Stimulated activated CD4-positive, alpha-beta T cell treated with anti-CD3 and anti-CD28 coated beads, TNF-alpha, amount 100 ng/mL, for 4 hours (primary cell): ENCODE measurements around the gene UNC13B.
"Not testable (repeated sequence)": the region's sequence is repeated elsewhere in the genome, so short reads cannot be mapped to it uniquely, and the experiment has no call there.

Experiments used
- DNase-seq, 3 experiments: peaks; one replicate each; pipeline ENCODE4 v3.0.0-alpha.2; 2020; ENCODE audit warnings: low read depth in 3 of 3

UNC13B gene

DNA sequence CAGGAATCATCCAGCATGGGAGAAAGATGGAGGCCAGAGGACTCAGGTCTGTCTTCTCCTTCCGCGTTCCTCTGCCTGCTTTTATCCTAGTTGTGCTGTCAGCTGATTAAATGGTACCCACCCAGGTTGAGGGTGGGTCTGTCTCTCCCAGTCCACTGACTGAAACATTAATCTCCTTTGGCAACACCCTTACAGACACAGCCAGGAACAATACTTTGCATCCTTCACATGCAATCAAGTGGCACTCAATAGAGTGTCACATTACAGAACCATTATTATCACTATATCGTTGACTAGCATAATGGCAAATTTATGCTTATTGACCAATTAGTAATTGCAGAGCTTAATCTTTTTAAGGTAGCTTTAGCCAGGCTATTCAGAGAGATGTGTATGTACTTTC lies 64.8 kb downstream of the UNC13B start:
- no peak for DNase-seq

DNA sequence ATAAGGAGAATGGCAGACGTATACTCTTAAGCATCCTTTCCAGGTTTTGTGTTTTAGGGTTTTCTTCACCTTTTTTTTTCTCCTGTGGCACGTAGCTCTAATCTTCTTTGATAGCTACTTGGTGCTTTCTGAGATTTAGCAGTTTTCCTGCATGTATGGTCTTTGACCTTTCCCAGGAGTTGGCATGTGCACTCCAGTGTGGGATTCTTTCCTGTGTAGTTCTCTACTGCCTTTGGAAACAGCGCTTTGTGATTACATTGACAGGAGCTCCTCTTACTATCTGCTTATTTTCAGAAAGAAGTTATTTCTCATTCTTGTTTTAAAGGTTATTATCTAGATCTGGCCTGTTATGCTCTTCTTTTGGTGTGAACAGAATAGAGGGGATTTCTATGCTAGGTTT lies 65.5 kb downstream of the UNC13B start:
- no peak for DNase-seq

DNA sequence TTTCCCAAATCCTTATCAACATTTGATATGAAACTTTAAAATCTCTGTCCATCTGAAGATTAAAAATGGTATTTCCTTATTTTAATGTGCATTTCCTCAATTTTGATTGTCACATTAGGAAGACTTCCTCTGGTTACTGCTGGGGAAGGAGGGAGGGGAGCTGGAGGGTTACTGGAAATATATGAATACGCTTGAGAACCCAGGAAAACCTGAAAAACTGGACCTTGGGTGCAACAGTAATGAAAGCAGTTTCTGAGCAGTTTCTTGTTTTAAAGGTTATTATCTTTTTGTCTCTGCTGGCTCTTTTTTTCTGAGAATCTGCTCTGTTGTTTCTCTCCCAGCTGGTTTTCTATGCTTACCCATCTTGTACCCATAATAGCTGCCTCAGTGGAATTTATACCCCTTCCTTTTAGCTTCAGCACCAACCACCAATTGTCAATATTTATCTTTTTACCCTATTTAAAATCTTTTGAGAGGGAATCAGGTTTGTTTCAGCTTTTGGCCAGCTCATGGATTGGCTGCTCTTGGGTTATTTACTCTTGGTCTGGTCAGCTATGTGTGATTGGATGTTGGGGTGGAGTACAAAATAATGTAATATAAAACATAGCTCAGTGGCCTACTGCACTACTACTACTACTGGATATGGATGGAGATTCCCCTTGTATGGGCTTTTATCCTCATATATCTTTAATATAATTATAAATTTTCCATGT lies 67.4 kb downstream of the UNC13B start:
- DNase-seq = no peak

GRCh38 chr9:35229779-35230143 lies 68.0 kb downstream of the UNC13B start:
- no peak for DNase-seq

DNA sequence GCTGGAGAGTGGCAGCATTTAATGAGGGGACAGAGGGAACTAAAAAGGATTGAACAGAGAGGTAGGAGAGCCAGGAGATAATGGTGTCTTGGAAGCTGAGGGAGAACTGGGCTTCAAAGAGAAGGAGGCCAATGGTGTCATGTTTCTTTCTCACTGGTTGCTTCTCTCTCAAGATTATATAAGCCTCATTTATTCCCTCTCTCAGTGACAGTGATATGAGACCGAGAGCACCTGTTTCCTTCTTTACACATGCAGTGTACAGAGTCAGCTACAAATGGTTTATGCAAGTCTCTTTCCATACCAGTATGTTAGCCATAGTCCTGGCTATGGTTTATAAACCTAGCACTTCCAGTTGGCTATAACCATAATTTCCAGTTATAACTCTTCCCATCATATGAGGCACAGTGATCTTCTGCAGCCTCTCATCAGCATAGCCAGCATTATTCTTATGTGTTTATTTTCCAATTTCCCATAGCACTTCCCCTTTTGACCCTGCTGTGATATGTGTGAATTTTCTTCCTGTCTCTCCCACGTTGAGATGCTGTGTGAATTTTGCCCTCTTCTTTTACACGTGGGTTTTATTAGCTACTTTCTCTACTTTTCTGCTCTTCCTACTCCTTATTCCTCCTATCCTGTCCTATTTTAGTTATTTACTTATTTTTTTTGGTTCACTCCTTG lies 71.2 kb downstream of the UNC13B start:
- DNase-seq = no peak

GRCh38 chr9:35236692-35237091 lies 74.9 kb downstream of the UNC13B start:
- DNase-seq = no peak

GRCh38 chr9:35237311-35237710 lies 75.5 kb downstream of the UNC13B start:
- no peak for DNase-seq

DNA sequence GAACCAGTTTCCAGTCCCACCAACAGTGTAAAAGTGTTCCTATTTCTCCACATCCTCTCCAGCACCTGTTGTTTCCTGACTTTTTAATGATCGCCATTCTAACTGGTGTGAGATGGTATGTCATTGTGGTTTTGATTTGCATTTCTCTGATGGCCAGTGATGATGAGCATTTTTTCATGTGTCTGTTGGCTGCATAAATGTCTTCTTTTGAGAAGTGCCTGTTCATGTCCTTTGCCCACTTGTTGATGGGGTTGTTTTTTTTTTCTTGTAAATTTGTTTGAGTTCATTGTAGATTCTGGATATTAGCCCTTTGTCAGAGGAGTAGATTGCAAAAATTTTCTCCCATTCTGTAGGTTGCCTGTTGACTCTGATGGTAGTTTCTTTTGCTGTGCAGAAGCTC lies 84.1 kb downstream of the UNC13B start:
- not testable (repeated sequence) for DNase-seq

DNA sequence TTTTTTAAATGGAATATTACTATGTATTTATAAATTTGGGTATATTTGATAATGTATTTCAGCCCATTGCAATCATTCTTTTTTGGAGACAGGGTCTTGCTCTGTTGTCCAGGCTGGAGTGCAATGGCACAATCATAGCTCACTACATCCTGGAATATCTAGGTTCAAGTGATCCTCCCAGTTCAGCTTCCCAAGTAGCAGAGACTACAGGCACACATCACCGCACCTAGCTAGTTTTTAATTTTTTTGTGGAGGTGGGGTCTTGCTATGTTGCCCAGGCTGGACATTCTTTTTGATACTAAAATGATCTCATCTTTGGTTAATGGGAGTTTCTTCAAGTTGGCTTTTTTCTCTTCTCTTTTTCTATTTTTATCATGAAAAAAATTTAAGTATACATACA lies 91.3 kb downstream of the UNC13B start:
- no peak for DNase-seq

- DNase-seq = no peak
Observed at GRCh38 chr9:35254237-35254636, 92.4 kb downstream of the UNC13B start.

DNA sequence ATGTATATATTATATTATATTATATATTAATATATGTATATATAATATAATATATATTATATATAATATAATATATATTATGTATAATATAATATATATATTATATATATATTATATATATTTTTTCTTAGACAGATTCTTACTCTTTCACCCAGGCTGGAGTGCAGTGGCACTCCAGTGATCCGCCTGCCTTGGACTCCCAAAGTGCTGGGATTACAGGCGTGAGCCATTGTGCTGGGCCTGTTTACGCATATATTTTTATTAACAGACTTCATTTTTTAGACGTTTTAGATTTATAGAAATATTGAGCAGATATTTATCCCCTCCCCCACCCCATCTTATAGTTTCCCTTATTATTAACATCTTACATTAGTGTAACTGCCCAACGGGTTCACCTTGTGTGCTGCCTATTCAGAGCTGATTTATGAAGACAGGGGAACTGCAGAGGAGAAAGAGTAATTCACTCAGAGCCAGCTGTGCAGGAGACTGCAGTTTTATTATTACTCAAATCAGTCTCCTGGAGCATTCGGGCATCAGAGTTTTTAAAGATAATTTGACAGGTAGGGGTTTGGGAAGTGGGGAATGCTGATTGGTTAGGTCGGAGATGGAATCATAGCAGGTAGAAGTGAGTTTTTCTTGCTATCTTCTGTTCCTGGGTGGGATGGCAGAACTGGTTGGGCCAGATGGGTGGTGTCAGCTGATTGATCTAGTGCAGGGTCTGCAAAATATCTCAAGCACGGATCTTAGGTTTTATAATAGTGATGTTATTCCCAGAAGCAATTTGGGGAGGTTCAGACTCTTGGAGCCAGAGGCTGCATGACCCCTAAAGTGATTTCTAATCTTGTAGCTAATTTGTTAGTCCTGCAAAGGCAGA lies 93.4 kb downstream of the UNC13B start:
- DNase-seq = no peak

- DNase-seq = no peak
Observed at GRCh38 chr9:35257986-35258659, 96.3 kb downstream of the UNC13B start.

- peak; percentile 5 to 15 (median 5) for DNase-seq
Observed at GRCh38 chr9:35258660-35259474, 97.1 kb downstream of the UNC13B start.

DNA sequence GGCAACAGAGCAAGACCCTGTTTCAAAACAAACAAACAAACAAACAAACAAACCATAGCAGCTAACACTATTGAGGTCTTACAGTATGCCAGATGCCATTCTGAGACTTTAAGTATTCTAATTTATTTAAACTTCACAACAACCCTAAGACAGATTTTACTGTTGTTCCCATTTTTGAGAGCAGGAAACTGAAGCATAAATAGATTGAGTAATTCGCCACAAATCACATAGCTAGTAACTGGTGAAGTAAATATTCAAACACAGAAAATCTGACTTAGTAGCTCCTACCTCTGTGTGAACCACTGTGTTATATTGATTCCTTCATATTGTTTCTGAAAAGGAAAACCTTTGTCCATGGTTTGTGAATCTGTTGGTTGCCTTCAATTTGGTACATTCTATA lies 98.4 kb downstream of the UNC13B start:
- no peak for DNase-seq

GRCh38 chr9:35262064-35262463 lies 100.3 kb downstream of the UNC13B start:
- no peak for DNase-seq

- no peak for DNase-seq
Observed at GRCh38 chr9:35267710-35268109, 105.9 kb downstream of the UNC13B start.

DNA sequence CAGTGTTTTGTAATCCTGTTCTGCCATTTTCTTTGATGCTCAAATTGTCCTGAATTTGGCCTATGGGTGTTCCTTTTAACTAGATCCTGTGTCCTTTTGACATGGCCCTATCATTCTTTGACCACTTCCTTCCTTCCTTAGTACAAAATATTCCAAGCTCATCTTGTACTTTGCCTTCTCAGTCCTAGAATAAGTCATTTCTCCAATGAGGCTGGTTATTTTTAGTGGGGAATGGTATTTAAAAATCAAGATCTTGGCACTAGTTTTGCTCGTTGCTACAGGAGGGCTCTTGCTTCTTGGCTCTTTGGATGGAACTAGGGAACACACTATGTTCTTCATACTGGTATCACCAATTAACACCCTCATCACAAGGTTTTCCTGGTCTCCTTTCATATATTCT lies 108.1 kb downstream of the UNC13B start:
- DNase-seq = no peak

- DNase-seq = no peak
Observed at GRCh38 chr9:35271637-35272036, 109.8 kb downstream of the UNC13B start.

- no peak for DNase-seq
Observed at GRCh38 chr9:35272989-35273388, 111.2 kb downstream of the UNC13B start.

GRCh38 chr9:35273591-35273990 lies 111.8 kb downstream of the UNC13B start:
- DNase-seq = no peak

GRCh38 chr9:35274993-35275392 lies 113.2 kb downstream of the UNC13B start:
- no peak for DNase-seq
